B cell (primary cell): ENCODE results near the gene ZNF555.
"Not testable (repeated sequence)": the region's sequence is repeated elsewhere in the genome, so short reads cannot be mapped to it uniquely, and the experiment has no call there.

Experiments
- CTCF ChIP-seq: fragments of 200-600 bp; IDR thresholded peaks from one replicate; pipeline ENCODE4 v1.8.0; 2022; ENCODE audit warnings: antibody characterized with exemption, mild to moderate bottlenecking
- EZH2 ChIP-seq: IDR thresholded peaks from 2 replicates; pipeline ENCODE4 v1.6.1; 2012; ENCODE audit warnings: borderline replicate concordance, low read depth, mild to moderate bottlenecking, moderate library complexity, low read length; ENCODE audit not compliant: insufficient read depth, poor library complexity, severe bottlenecking

GRCh38 chr19:2817237-2817829 is 23.9 kb upstream of the ZNF555 start:
- TF ChIP-seq CTCF, EZH2: not testable (repeated sequence)
